ENCODE measurements around the gene USP35. TPM values are rescaled to one million over a fixed set of nuclear protein-coding genes. Genes with fewer than 3 reads are reported as not detected.

USP35 gene
- total RNA-seq, 1 experiment from 2014 or later: 6.0 TPM

DNA sequence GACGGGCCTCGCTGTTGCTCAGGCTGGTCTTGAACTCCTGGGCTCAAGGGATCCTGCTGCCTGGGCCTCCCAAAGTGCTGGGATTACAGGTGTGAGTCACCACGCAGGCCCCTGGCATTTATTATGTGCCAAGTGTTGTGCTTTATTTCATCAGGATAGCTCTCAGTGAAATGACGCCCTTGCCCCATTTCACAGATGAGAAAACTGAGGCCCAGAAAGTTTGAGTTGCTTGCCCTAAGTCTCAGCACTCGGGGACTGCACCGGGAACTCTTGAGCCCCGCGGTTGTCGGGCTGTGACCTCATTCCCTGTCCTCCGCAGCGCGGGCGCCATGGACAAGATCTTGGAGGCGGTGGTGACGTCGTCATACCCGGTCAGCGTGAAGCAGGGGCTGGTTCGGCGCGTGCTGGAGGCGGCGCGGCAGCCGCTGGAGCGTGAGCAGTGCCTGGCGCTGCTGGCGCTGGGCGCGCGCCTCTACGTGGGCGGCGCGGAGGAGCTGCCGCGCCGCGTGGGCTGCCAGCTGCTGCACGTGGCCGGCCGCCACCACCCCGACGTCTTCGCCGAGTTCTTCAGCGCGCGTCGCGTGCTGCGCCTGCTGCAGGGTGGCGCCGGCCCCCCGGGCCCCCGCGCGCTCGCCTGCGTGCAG, 7.3 kb downstream of the USP35 start:
- peaks cover 0 to 8% of the 10 kb centered on the region in 2 experiments; a peak in 1 of 4 replicates for H3K4me1 ChIP-seq (ENCODE audit: control insufficient read depth in 1 of 2, insufficient read depth in 2 of 2, low read length in 2 of 2)
- H3K9me3 ChIP-seq (ENCODE audit: control insufficient read depth in 1 of 2, insufficient read depth in 1 of 2, low read depth in 1 of 2, low read length in 2 of 2): no peaks in the 10 kb centered on the region
- no peak overlapping the region for H3K4me3 ChIP-seq (replicated peaks in 1 of 2; ENCODE audit: low read depth in 1 of 2, low read length in 2 of 2)
- POLR2A ChIA-PET: no interaction called here
- ATAC-seq (no peak), DNase-seq (ENCODE audit: low read depth, low spot score) (no peak)
- H3K27me3 ChIP-seq (ENCODE audit: insufficient read depth, low read length): no peaks in the 10 kb centered on the region
- intact Hi-C loops (cut with micrococcal nuclease): no loop called here
- no peak overlapping the region for H2AFZ ChIP-seq (ENCODE audit: low read depth, low read length, poor library complexity, severe bottlenecking)
- no peaks in the 10 kb centered on the region for H3K79me2 ChIP-seq (ENCODE audit: insufficient read depth, low read length)
- TF ChIP-seq RAD21 (IDR thresholded peaks at IDR 0.05; ENCODE audit: low read depth): no peak
- TF ChIP-seq CEBPB (IDR thresholded peaks at IDR 0.05; ENCODE audit: low read depth): no peak
- TF ChIP-seq EGR1 (IDR thresholded peaks at IDR 0.05; ENCODE audit: low read depth): no peak
- TF ChIP-seq POLR2A (IDR thresholded peaks at IDR 0.05; ENCODE audit: borderline replicate concordance, extremely low read depth, insufficient read depth, insufficient read length): no peak
- TF ChIP-seq SRF (IDR thresholded peaks at IDR 0.05; ENCODE audit: low read depth): no peak
- TF ChIP-seq JUND (IDR thresholded peaks at IDR 0.05): no peak
- no peak for TF ChIP-seq CBX3 (IDR thresholded peaks at IDR 0.05; ENCODE audit: low read depth)
- no peak for TF ChIP-seq MAX (IDR thresholded peaks at IDR 0.05)
- BruUV-seq (replicated peaks): no TSS peak
- no peaks in the 10 kb centered on the region for H3K36me3 ChIP-seq (ENCODE audit: control insufficient read depth in 1 of 2, insufficient read depth in 2 of 2, low read length in 2 of 2)
- H3K4me2 ChIP-seq (ENCODE audit: low read length): no peak overlapping the region
- RAD21 ChIA-PET (ENCODE audit: low non-redundant PET in 1 of 2, low total read pairs in 2 of 2, uncharacterized antibody in 2 of 2, unreplicated experiment in 2 of 2): no interaction called here
- H4K20me1 ChIP-seq (ENCODE audit: insufficient read depth): no peaks in the 10 kb centered on the region
- no peaks in the 10 kb centered on the region for H3K9me2 ChIP-seq (ENCODE audit: insufficient read depth)
- CTCF ChIA-PET: no interaction called here
- H3K27ac ChIP-seq (ENCODE audit: low read depth, low read length): no peak overlapping the region
- H3K9ac ChIP-seq (ENCODE audit: low read length): no peak overlapping the region

DNA sequence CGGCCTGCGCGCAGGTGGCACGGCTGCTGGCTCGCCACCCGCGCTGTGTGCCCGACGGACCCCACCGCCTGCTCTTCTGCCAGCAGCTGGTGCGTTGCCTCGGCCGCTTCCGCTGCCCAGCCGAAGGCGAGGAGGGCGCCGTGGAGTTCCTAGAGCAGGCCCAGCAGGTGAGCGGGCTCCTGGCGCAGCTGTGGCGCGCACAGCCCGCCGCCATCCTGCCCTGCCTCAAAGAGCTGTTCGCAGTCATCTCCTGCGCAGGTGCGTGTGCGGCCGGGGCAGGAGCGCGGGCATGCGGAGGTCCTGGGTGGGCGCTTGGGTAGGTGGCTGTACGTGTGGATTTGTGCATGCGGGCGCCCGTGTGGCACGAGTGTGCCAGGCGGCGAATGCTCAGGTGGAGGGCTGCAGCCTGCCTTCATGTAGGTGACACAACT, 8.0 kb downstream of the USP35 start:
- RAD21 ChIA-PET (ENCODE audit: low non-redundant PET in 1 of 2, low total read pairs in 2 of 2, uncharacterized antibody in 2 of 2, unreplicated experiment in 2 of 2): no interaction called here
- Histone ChIP-seq H3K9ac (ENCODE audit: low read length) (no peak overlapping the region), H3K9me3 (ENCODE audit: control insufficient read depth in 1 of 2, insufficient read depth in 1 of 2, low read depth in 1 of 2, low read length in 2 of 2) (no peaks in the 10 kb centered on the region), H3K27ac (ENCODE audit: low read depth, low read length) (no peak overlapping the region), H3K4me3 (replicated peaks in 1 of 2; ENCODE audit: low read depth in 1 of 2, low read length in 2 of 2) (no peak overlapping the region), H3K27me3 (ENCODE audit: insufficient read depth, low read length) (no peaks in the 10 kb centered on the region), H3K4me1 (ENCODE audit: control insufficient read depth in 1 of 2, insufficient read depth in 2 of 2, low read length in 2 of 2) (peaks cover 0 to 8% of the 10 kb centered on the region in 2 experiments; a peak in 1 of 4 replicates), H3K79me2 (ENCODE audit: insufficient read depth, low read length) (no peaks in the 10 kb centered on the region), H3K36me3 (ENCODE audit: control insufficient read depth in 1 of 2, insufficient read depth in 2 of 2, low read length in 2 of 2) (no peaks in the 10 kb centered on the region), H2AFZ (ENCODE audit: low read depth, low read length, poor library complexity, severe bottlenecking) (no peak overlapping the region), H3K4me2 (ENCODE audit: low read length) (no peak overlapping the region), H3K9me2 (ENCODE audit: insufficient read depth) (no peaks in the 10 kb centered on the region), H4K20me1 (ENCODE audit: insufficient read depth) (no peaks in the 10 kb centered on the region)
- POLR2A ChIA-PET: no interaction called here
- TF ChIP-seq, protein P1, sequence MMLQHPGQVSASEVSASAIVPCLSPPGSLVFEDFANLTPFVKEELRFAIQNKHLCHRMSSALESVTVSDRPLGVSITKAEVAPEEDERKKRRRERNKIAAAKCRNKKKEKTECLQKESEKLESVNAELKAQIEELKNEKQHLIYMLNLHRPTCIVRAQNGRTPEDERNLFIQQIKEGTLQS (IDR thresholded peaks at IDR 0.05): no peak
- TF ChIP-seq RAD21 (IDR thresholded peaks at IDR 0.05; ENCODE audit: low read depth) (no peak), EGR1 (IDR thresholded peaks at IDR 0.05; ENCODE audit: low read depth) (no peak), CBX3 (IDR thresholded peaks at IDR 0.05; ENCODE audit: low read depth) (no peak), EZH2phosphoT487 (IDR thresholded peaks at IDR 0.05; ENCODE audit: borderline replicate concordance) (no peak)
- ATAC-seq: no peak
- no peak for DNase-seq (ENCODE audit: low read depth, low spot score)
- no TSS peak for BruUV-seq (replicated peaks)
- intact Hi-C loops (cut with micrococcal nuclease): no loop called here
- CTCF ChIA-PET: no interaction called here
